ENCODE results near the gene GPR3. TPM values are rescaled to one million over a fixed set of nuclear protein-coding genes. Genes with fewer than 3 reads are reported as not detected.

GPR3 gene
- total and polyA plus RNA-seq, 2 donors (not counting 3 experiments of a cell fraction or from before 2014, with no cell fraction given) = 1.8 TPM

- intact Hi-C loops (cut with micrococcal nuclease) = no loop called here
- H4K20me1 ChIP-seq (replicated peaks; ENCODE audit: control insufficient read depth, extremely low read depth, insufficient read depth, low read length) = no peaks in the 10 kb centered on the region
- no peaks in the 10 kb centered on the region for H3K4me1 ChIP-seq (ENCODE audit: control insufficient read depth, extremely low read depth, insufficient read depth, low read length)
- H3K36me3 ChIP-seq (ENCODE audit: control insufficient read depth in 2 of 2, extremely low read depth in 1 of 2, insufficient read depth in 2 of 2, low read length in 2 of 2) = no peaks in the 10 kb centered on the region
- H3K27ac ChIP-seq (ENCODE audit: insufficient read depth, low read depth, low read length) = no peak overlapping the region
- BruUV-seq (replicated peaks) = no TSS peak
- TF ChIP-seq JUN (IDR thresholded peaks at IDR 0.05; ENCODE audit: borderline replicate concordance, insufficient read depth, insufficient read length, low read depth) (no peak), FOS (IDR thresholded peaks at IDR 0.05; ENCODE audit: borderline replicate concordance, insufficient read depth, low read length) (no peak), POLR2A (IDR thresholded peaks at IDR 0.05; ENCODE audit: low read depth, low read length) (no peak)
- H3K9me1 ChIP-seq (replicated peaks; ENCODE audit: control insufficient read depth, extremely low read depth, insufficient read depth, low read length) = no peaks in the 10 kb centered on the region
- no peak overlapping the region for H3K9ac ChIP-seq (replicated peaks; ENCODE audit: extremely low read depth, insufficient read depth, low read length)
- H3K4me3 ChIP-seq (replicated peaks in 1 of 3; ENCODE audit: insufficient read depth in 1 of 3, low read depth in 1 of 3, low read length in 3 of 3) = no peak overlapping the region
- ChIA-PET POLR2A (no interaction called here), CTCF (interaction anchor here (1.3 kb wide), 1 partner anchor 10 kb away, joined by 5 read pairs; no protein-coding TSS in a partner anchor)
- H3K27me3 ChIP-seq (ENCODE audit: control insufficient read depth in 2 of 2, insufficient read depth in 2 of 2, low read length in 2 of 2) = no peaks in the 10 kb centered on the region
- FAIRE-seq (no peak), DNase-seq (ENCODE audit: low read depth, low spot score) (no peak)
- H3K79me2 ChIP-seq (ENCODE audit: control insufficient read depth, insufficient read depth, low read length) = no peaks in the 10 kb centered on the region
- H3K4me2 ChIP-seq (ENCODE audit: insufficient read depth, low read length) = no peak overlapping the region
- dilution Hi-C loops (cut with MboI; ENCODE audit: extremely low pct_ligation_motif_present, low sequenced_read_pairs) = no loop called here
- no peak overlapping the region for H2AFZ ChIP-seq (ENCODE audit: low read depth, low read length)
- no peaks in the 10 kb centered on the region for H3K9me3 ChIP-seq (replicated peaks; ENCODE audit: control insufficient read depth, insufficient read depth, low read length)
Observed at GRCh38 chr1:27342778-27343638, 49.4 kb upstream of the GPR3 start.

DNA sequence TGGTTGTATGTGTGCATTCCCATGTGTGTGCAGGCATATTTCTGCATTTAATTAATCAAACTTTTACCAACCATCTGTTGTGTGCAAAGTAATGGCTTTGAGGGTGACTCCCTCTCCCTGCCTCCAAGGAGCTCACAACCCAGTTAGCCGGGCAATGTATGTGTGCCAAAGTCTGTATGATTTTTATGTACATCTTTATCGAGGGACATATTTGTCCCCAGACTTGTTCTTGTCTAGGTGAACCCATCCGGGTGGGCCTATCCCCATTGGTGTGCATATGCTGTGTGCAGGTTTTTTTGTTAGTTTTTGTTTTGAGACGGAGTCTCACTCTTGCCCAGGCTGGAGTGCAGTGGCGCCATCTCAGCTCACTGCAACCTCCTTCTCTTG, 48.8 kb upstream of the GPR3 start:
- dilution Hi-C loops (cut with MboI; ENCODE audit: extremely low pct_ligation_motif_present, low sequenced_read_pairs) (no loop called here), intact Hi-C loops (cut with micrococcal nuclease) (no loop called here)
- H3K36me3 ChIP-seq (ENCODE audit: control insufficient read depth in 2 of 2, extremely low read depth in 1 of 2, insufficient read depth in 2 of 2, low read length in 2 of 2) = no peaks in the 10 kb centered on the region
- POLR2A ChIA-PET = no interaction called here
- DNase-seq (ENCODE audit: low read depth, low spot score) = no peak
- TF ChIP-seq POLR2A (IDR thresholded peaks at IDR 0.05; ENCODE audit: low read depth, low read length) = no peak
- TF ChIP-seq, protein P1, sequence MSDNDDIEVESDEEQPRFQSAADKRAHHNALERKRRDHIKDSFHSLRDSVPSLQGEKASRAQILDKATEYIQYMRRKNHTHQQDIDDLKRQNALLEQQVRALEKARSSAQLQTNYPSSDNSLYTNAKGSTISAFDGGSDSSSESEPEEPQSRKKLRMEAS (IDR thresholded peaks at IDR 0.05; ENCODE audit: insufficient read depth, insufficient read length) = no peak
- TF ChIP-seq JUN (IDR thresholded peaks at IDR 0.05; ENCODE audit: borderline replicate concordance, insufficient read depth, insufficient read length, low read depth) = no peak
- no peak for TF ChIP-seq EZH2 (IDR thresholded peaks at IDR 0.05; ENCODE audit: borderline replicate concordance, low read depth, low read length, severe bottlenecking)
- no peak for TF ChIP-seq FOS (IDR thresholded peaks at IDR 0.05; ENCODE audit: borderline replicate concordance, insufficient read depth, low read length)
- TF ChIP-seq CTCF (IDR thresholded peaks at IDR 0.05; ENCODE audit: extremely low read depth in 1 of 2, insufficient read depth in 1 of 2, low read depth in 1 of 2, low read length in 2 of 2) = no peak
- no peak for TF ChIP-seq MYC (IDR thresholded peaks at IDR 0.05; ENCODE audit: low read depth, low read length)
- TF ChIP-seq GATA2 (IDR thresholded peaks at IDR 0.05; ENCODE audit: insufficient read depth, insufficient read length, low read depth, low read length) = no peak
- no peak for TF ChIP-seq POLR2AphosphoS5 (IDR thresholded peaks at IDR 0.05; ENCODE audit: insufficient read depth, low read depth, low read length)
- BruUV-seq (replicated peaks) = no TSS peak
- no peaks in the 10 kb centered on the region for H4K20me1 ChIP-seq (replicated peaks; ENCODE audit: control insufficient read depth, extremely low read depth, insufficient read depth, low read length)
- no peaks in the 10 kb centered on the region for H3K4me1 ChIP-seq (ENCODE audit: control insufficient read depth, extremely low read depth, insufficient read depth, low read length)
- no peaks in the 10 kb centered on the region for H3K9me1 ChIP-seq (replicated peaks; ENCODE audit: control insufficient read depth, extremely low read depth, insufficient read depth, low read length)
- H3K27ac ChIP-seq (ENCODE audit: insufficient read depth, low read depth, low read length) = no peak overlapping the region
- CTCF ChIA-PET = interaction anchor here (1.3 kb wide), 1 partner anchor 10 kb away, joined by 5 read pairs; no protein-coding TSS in a partner anchor
- H2AFZ ChIP-seq (ENCODE audit: low read depth, low read length) = no peak overlapping the region
- H3K4me3 ChIP-seq (replicated peaks in 1 of 3; ENCODE audit: insufficient read depth in 1 of 3, low read depth in 1 of 3, low read length in 3 of 3) = no peak overlapping the region
- no peak overlapping the region for H3K9ac ChIP-seq (replicated peaks; ENCODE audit: extremely low read depth, insufficient read depth, low read length)
- H3K79me2 ChIP-seq (ENCODE audit: control insufficient read depth, insufficient read depth, low read length) = no peaks in the 10 kb centered on the region
- H3K4me2 ChIP-seq (ENCODE audit: insufficient read depth, low read length) = no peak overlapping the region
- no peaks in the 10 kb centered on the region for H3K27me3 ChIP-seq (ENCODE audit: control insufficient read depth in 2 of 2, insufficient read depth in 2 of 2, low read length in 2 of 2)
- no peaks in the 10 kb centered on the region for H3K9me3 ChIP-seq (replicated peaks; ENCODE audit: control insufficient read depth, insufficient read depth, low read length)
- no peak for FAIRE-seq
